ENCODE results near the gene TTBK1. TPM values are rescaled to one million over a fixed set of nuclear protein-coding genes. Genes with fewer than 3 reads are reported as not detected.

The TTBK1 gene
- total and polyA plus RNA-seq, 2 donors (not counting 1 experiment from before 2014, with no cell fraction given), result 0.07 TPM; not detected in 1

DNA sequence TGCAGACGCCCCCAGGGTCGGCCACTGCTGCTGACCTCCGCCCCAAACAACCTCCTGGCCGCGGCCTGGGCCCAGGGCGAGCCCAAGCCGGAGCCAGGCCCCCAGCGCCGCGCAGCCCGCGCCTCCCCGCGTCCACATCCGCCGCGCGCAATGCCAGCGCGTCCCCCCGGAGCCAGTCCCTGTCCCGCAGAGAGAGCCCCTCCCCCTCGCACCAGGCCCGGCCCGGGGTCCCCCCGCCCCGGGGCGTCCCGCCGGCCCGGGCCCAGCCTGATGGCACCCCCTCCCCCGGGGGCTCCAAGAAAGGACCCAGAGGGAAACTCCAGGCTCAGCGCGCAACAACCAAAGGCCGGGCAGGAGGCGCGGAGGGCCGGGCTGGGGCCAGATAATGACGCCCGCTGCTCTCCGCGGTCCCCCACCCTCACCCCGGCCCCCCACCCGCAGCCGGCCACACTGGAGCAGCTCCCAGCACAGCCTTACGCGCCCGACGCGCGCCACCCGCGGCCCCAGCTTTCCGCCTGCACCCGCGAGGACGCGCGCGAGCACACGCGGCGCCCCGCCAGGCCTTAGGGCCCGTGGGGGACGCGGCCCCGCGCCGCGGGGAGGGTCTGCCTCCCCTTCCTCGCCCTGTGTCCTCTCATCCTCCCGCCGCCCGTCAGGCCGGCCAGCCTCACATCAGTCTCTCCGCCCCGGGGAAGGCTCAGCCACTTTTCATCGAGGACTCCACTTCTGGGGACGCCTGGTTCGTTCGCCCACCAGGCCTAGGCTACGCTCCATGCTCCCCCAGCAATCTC, 41.9 kb downstream of the TTBK1 start:
- Histone ChIP-seq H3K9ac (ENCODE audit: low read length) (no peak overlapping the region), H3K36me3 (replicated peaks in 1 of 2; ENCODE audit: control extremely low read depth in 1 of 2, control insufficient read depth in 1 of 2, extremely low read depth in 1 of 2, insufficient read depth in 2 of 2, low read length in 1 of 2) (no peaks in the 10 kb centered on the region), H3K27me3 (replicated peaks in 1 of 4; ENCODE audit: control extremely low read depth in 1 of 4, control insufficient read depth in 3 of 4, insufficient read depth in 4 of 4, low read length in 3 of 4) (peaks cover 0 to 26% (median 11%) of the 10 kb centered on the region in 4 experiments), H2AFZ (ENCODE audit: insufficient read depth, low read depth, low read length, poor library complexity, severe bottlenecking) (no peak overlapping the region), H3K4me2 (replicated peaks; ENCODE audit: low read depth, low read length, poor library complexity, severe bottlenecking) (no peak overlapping the region), H3K4me3 (ENCODE audit: control extremely low read depth in 1 of 5, extremely low read depth in 1 of 5, insufficient read depth in 1 of 5, low read depth in 2 of 5, low read length in 4 of 5) (no peak overlapping the region), H3K27ac (ENCODE audit: low read length in 2 of 2) (no peak overlapping the region), H3K9me3 (ENCODE audit: control extremely low read depth in 1 of 3, control insufficient read depth in 2 of 3, insufficient read depth in 1 of 3, low read length in 2 of 3) (no peaks in the 10 kb centered on the region), H3K4me1 (ENCODE audit: control insufficient read depth in 2 of 2, insufficient read depth in 2 of 2, low read length in 2 of 2) (no peaks in the 10 kb centered on the region), H3K79me2 (ENCODE audit: control insufficient read depth, insufficient read depth, low read length) (no peaks in the 10 kb centered on the region), H4K20me1 (ENCODE audit: control insufficient read depth, insufficient read depth, low read length, poor library complexity, severe bottlenecking) (no peaks in the 10 kb centered on the region)
- 7% methylated on average over 79 of the region's 83 CpGs for WGBS (ENCODE audit: insufficient coverage)
- Mint-ChIP-seq H3K9me3 (ENCODE audit: insufficient read depth) (no peaks in the 10 kb centered on the region), H3K27ac (no peak overlapping the region), H3K4me3 (no peak overlapping the region), H3K4me1 (peaks cover 5% of the 10 kb centered on the region), H3K27me3 (peaks cover 41% of the 10 kb centered on the region)
- CTCF ChIA-PET, result no interaction called here
- intact Hi-C loops (cut with micrococcal nuclease), result no loop called here
- POLR2A ChIA-PET, result no interaction called here
- ATAC-seq (ENCODE audit: low read depth), result no peak
- TF ChIP-seq EZH2 (IDR thresholded peaks at IDR 0.05; ENCODE audit: borderline replicate concordance, insufficient read depth, low read depth, low read length, poor library complexity, severe bottlenecking), result no peak
- TF ChIP-seq, protein P1, sequence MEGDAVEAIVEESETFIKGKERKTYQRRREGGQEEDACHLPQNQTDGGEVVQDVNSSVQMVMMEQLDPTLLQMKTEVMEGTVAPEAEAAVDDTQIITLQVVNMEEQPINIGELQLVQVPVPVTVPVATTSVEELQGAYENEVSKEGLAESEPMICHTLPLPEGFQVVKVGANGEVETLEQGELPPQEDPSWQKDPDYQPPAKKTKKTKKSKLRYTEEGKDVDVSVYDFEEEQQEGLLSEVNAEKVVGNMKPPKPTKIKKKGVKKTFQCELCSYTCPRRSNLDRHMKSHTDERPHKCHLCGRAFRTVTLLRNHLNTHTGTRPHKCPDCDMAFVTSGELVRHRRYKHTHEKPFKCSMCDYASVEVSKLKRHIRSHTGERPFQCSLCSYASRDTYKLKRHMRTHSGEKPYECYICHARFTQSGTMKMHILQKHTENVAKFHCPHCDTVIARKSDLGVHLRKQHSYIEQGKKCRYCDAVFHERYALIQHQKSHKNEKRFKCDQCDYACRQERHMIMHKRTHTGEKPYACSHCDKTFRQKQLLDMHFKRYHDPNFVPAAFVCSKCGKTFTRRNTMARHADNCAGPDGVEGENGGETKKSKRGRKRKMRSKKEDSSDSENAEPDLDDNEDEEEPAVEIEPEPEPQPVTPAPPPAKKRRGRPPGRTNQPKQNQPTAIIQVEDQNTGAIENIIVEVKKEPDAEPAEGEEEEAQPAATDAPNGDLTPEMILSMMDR (IDR thresholded peaks at IDR 0.05), result no peak
- DNase-seq, result no peak

DNA sequence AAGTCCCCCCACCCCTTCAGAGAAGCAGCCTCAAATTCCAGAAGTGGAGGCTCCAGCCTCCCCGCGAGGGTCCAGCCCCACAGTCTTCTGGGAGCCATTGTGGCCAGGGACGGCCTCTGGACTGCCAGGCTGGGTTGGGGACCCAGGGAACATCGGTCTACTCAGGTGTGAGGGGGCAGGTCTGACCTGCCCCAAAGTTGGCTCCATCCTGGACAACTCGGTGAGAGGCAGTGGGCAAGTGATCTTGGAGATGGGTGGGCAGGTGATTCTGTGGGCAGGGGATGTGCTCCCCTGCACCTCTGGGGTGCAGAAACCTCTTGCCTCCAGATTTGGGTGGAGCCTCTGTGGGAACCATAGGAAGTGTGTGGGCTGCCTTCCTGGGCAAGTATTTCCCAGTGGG, 42.6 kb downstream of the TTBK1 start:
- Histone ChIP-seq H4K20me1 (ENCODE audit: control insufficient read depth, insufficient read depth, low read length, poor library complexity, severe bottlenecking) (no peaks in the 10 kb centered on the region), H3K27ac (ENCODE audit: low read length in 2 of 2) (no peak overlapping the region), H3K4me1 (ENCODE audit: control insufficient read depth in 2 of 2, insufficient read depth in 2 of 2, low read length in 2 of 2) (no peaks in the 10 kb centered on the region), H3K9ac (ENCODE audit: low read length) (no peak overlapping the region), H3K9me3 (ENCODE audit: control extremely low read depth in 1 of 3, control insufficient read depth in 2 of 3, insufficient read depth in 1 of 3, low read length in 2 of 3) (no peaks in the 10 kb centered on the region), H3K79me2 (ENCODE audit: control insufficient read depth, insufficient read depth, low read length) (no peaks in the 10 kb centered on the region), H3K4me2 (replicated peaks; ENCODE audit: low read depth, low read length, poor library complexity, severe bottlenecking) (no peak overlapping the region), H3K27me3 (replicated peaks in 1 of 4; ENCODE audit: control extremely low read depth in 1 of 4, control insufficient read depth in 3 of 4, insufficient read depth in 4 of 4, low read length in 3 of 4) (peaks cover 0 to 26% (median 9%) of the 10 kb centered on the region in 4 experiments), H3K36me3 (replicated peaks in 1 of 2; ENCODE audit: control extremely low read depth in 1 of 2, control insufficient read depth in 1 of 2, extremely low read depth in 1 of 2, insufficient read depth in 2 of 2, low read length in 1 of 2) (no peaks in the 10 kb centered on the region), H3K4me3 (ENCODE audit: control extremely low read depth in 1 of 5, extremely low read depth in 1 of 5, insufficient read depth in 1 of 5, low read depth in 2 of 5, low read length in 4 of 5) (no peak overlapping the region), H2AFZ (ENCODE audit: insufficient read depth, low read depth, low read length, poor library complexity, severe bottlenecking) (no peak overlapping the region)
- intact Hi-C loops (cut with micrococcal nuclease), result no loop called here
- H3K27me3 Mint-ChIP-seq, result peaks cover 35% of the 10 kb centered on the region
- H3K4me3 Mint-ChIP-seq, result no peak overlapping the region
- DNase-seq (no peak), ATAC-seq (ENCODE audit: low read depth) (no peak)
- no peak overlapping the region for H3K27ac Mint-ChIP-seq
- H3K9me3 Mint-ChIP-seq (ENCODE audit: insufficient read depth), result no peaks in the 10 kb centered on the region
- peaks cover 5% of the 10 kb centered on the region for H3K4me1 Mint-ChIP-seq
- ChIA-PET POLR2A (no interaction called here), CTCF (no interaction called here)
- WGBS (ENCODE audit: insufficient coverage), result 82% methylated on average over 5 of the region's 5 CpGs
- TF ChIP-seq, protein P1 (IDR thresholded peaks at IDR 0.05), result no peak
- no peak for TF ChIP-seq EZH2 (IDR thresholded peaks at IDR 0.05; ENCODE audit: borderline replicate concordance, insufficient read depth, low read depth, low read length, poor library complexity, severe bottlenecking)

All from B cell (primary cell).